ENCODE data around the gene CA4. TPM values are rescaled to one million over a fixed set of nuclear protein-coding genes. Genes with fewer than 3 reads are reported as not detected.

CA4 gene
- total RNA-seq, 1 donor from 2014 or later, result not detected

DNA sequence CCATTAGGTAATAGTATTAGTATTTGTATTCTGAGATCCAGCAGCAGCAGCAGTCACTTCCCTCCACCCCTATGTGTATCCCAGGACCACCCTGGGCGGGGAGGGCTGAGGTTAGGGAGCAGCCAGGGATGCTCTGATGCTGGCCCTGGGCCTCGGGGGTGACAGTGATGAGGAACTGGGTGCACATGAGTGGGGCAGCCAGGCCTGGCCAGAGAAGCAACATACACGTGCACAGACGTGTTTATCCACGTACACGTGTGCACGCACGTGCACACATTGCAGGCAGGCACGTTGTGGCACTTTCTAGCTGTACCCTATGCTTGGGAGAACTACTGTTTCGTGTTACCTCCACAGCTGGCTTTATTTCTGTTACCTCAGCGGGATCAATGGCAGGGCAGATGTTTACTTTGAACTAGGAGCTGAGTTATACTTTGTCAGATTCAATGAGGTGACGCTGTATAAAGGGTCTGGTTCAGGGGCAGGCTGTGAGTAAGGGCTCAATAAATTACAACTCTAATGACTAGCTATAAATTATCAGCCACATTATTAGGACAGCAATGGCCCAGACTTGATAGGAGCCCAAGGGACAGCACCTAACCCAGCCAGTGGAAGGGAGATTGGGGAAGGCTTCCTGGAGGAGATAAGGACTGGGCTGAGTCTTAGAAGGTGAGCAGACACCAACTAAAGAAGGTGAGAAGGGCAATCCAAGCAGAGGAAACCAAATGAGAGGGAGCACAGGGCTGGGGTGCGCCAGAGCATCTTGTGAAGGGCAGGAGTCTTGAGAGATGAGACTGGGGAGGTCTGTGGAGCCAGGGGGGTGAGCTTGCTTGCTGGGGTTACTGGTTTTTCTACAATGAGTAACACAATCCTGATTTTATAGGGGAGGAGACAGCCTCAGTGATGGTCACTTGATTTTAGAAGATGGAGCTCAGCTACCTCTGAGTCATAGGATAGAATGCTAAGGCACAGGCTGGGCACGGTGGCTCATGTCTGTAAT lies 22.4 kb upstream of the CA4 start:
- Histone ChIP-seq H3K27me3 (ENCODE audit: control insufficient read depth, insufficient read depth, low read length) (no peaks in the 10 kb centered on the region), H3K36me3 (ENCODE audit: control insufficient read depth, insufficient read depth, low read length) (no peaks in the 10 kb centered on the region), H3K4me3 (ENCODE audit: low read depth, low read length) (no peak overlapping the region)
- TF ChIP-seq, protein P1, sequence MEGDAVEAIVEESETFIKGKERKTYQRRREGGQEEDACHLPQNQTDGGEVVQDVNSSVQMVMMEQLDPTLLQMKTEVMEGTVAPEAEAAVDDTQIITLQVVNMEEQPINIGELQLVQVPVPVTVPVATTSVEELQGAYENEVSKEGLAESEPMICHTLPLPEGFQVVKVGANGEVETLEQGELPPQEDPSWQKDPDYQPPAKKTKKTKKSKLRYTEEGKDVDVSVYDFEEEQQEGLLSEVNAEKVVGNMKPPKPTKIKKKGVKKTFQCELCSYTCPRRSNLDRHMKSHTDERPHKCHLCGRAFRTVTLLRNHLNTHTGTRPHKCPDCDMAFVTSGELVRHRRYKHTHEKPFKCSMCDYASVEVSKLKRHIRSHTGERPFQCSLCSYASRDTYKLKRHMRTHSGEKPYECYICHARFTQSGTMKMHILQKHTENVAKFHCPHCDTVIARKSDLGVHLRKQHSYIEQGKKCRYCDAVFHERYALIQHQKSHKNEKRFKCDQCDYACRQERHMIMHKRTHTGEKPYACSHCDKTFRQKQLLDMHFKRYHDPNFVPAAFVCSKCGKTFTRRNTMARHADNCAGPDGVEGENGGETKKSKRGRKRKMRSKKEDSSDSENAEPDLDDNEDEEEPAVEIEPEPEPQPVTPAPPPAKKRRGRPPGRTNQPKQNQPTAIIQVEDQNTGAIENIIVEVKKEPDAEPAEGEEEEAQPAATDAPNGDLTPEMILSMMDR (IDR thresholded peaks at IDR 0.05; ENCODE audit: insufficient read depth, low read length, poor library complexity, severe bottlenecking), result no peak
- no peak for DNase-seq (ENCODE audit: low read depth)

DNA sequence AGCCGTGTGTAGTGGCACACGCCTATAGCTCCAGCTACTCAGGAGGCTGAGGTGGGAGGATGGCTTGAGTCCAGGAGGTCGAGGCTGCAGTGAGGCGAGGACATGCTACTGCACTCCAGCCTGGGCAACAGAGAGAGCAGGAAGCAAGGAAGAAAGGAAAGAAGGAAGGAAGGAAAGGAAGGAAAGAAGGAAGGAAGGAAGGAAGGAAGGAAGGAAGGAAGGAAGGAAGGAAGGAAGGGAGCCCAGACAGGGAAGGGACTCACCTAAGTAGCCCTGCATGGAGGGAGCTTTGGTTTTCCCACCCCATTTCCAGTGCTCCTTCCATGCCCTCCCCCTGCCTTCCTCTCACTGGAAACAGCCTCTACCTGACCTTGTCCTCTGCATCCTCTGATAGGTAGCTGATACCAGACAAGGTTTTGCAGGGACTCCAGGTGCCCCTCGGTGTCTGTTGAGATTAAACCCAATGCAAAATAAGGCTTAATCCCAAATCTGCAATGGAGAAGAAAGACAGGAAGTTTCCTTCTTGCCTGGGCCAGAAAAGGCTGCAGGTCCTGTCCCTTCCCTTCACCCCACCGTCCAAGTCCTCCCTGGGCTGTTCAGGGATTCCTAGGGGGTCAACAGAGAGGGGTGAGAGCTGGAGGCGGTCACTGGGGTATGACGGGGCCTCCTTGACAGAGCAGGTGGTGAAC lies 21.5 kb upstream of the CA4 start:
- Histone ChIP-seq H3K4me3 (ENCODE audit: low read depth, low read length) (no peak overlapping the region), H3K27me3 (ENCODE audit: control insufficient read depth, insufficient read depth, low read length) (no peaks in the 10 kb centered on the region), H3K36me3 (ENCODE audit: control insufficient read depth, insufficient read depth, low read length) (no peaks in the 10 kb centered on the region)
- TF ChIP-seq, protein P1 (IDR thresholded peaks at IDR 0.05; ENCODE audit: insufficient read depth, low read length, poor library complexity, severe bottlenecking), result no peak
- DNase-seq (ENCODE audit: low read depth), result no peak

DNA sequence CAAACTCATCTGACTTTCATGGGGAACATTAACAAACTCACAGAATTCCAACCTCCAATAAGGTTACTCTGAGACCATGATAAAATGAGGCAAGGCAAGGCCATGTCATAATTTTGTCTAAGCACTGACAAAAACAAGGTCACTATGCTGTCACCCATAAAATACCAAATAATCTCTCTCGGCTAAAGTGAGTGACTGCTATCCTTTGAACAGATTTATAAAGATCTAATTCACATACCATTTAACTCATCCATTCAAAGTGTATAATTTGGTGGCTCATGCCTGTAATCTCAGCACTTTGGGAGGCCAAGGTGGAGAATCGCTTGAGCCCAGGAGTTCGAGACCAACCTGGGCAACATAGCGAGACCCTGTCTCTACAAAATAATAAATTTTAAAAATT lies 20.6 kb upstream of the CA4 start:
- TF ChIP-seq, protein P1 (IDR thresholded peaks at IDR 0.05; ENCODE audit: insufficient read depth, low read length, poor library complexity, severe bottlenecking), result no peak
- Histone ChIP-seq H3K36me3 (ENCODE audit: control insufficient read depth, insufficient read depth, low read length) (no peaks in the 10 kb centered on the region), H3K4me3 (ENCODE audit: low read depth, low read length) (no peak overlapping the region), H3K27me3 (ENCODE audit: control insufficient read depth, insufficient read depth, low read length) (no peaks in the 10 kb centered on the region)
- DNase-seq (ENCODE audit: low read depth), result no peak

DNA sequence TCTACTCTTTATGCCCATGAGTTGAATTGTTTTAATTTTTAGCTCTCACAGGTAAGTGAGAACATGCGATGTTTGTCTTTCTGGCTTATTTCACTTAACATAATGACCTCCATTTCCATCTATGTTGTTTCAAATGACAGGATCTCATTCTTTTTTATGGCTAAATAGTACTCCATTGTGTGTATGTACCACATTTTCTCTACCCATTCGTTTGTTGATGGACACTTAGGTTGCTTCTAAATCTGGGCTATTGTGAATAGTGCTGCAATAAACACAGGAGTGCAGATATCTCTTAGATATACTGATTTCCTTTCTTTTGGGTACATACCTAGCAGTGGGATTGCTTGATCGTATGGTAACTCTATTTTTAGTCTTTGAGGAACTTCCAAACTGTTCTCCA lies 19.3 kb upstream of the CA4 start:
- Histone ChIP-seq H3K27me3 (ENCODE audit: control insufficient read depth, insufficient read depth, low read length) (no peaks in the 10 kb centered on the region), H3K36me3 (ENCODE audit: control insufficient read depth, insufficient read depth, low read length) (no peaks in the 10 kb centered on the region), H3K4me3 (ENCODE audit: low read depth, low read length) (no peak overlapping the region)
- TF ChIP-seq, protein P1 (IDR thresholded peaks at IDR 0.05; ENCODE audit: insufficient read depth, low read length, poor library complexity, severe bottlenecking), result no peak
- no peak for DNase-seq (ENCODE audit: low read depth)

DNA sequence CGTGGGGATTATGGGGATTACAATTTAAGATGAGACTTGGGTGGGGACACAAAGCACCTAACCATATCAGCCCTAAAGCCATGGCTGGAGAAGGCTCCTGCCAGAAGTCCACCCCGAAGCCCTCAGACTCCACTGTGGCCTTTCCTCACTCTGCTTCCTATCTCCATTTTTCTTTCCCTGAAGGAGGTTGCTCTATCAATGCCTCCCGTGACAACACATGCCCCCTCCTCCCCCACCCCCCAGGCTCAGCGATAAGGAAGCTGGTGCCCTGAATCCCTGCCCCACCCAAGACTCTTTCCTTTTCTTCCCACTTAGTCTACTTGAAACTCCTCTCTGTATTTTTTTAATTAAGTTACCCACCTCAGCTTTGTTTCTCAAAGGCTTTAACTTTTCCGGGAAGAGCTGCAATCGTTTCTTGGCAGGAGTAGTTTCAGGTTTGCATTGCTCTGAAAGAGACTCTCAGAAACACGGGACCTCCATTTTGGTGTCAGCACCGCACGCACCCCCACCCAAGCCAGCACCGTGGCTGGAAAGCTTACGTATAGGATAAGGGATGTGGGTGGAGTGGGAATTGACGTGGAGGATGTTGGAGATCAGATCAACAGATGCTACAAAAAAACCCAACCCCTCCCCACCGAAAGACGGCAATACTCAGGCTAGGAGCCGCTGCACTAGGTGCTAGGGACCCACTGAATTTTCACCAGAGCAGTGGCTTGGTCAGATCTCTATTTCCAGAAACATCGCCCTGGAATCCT lies 15.2 kb upstream of the CA4 start:
- H3K36me3 ChIP-seq (ENCODE audit: control insufficient read depth, insufficient read depth, low read length), result no peaks in the 10 kb centered on the region
- TF ChIP-seq, protein P1 (IDR thresholded peaks at IDR 0.05; ENCODE audit: insufficient read depth, low read length, poor library complexity, severe bottlenecking), result no peak
- peak overlapping the region; percentile 66 for H3K4me3 ChIP-seq (ENCODE audit: low read depth, low read length)
- peaks cover 17% of the 10 kb centered on the region for H3K27me3 ChIP-seq (ENCODE audit: control insufficient read depth, insufficient read depth, low read length)
- no peak for DNase-seq (ENCODE audit: low read depth)

Data from kidney epithelial cell (primary cell).